ENCODE results near the gene OR5A2.
"Not testable (repeated sequence)": the region's sequence is repeated elsewhere in the genome, so short reads cannot be mapped to it uniquely, and the experiment has no call there.

GRCh38 chr11:59445624-59446023 is 19.4 kb upstream of the OR5A2 start:
- TF ChIP-seq CTCF (IDR thresholded peaks at IDR 0.05); HMGXB4 (CRISPR knock-in tag; IDR thresholded peaks at IDR 0.05; ENCODE audit: borderline replicate concordance); REST (IDR thresholded peaks at IDR 0.05); RFX5 (IDR thresholded peaks at IDR 0.05); NPAS2 (CRISPR knock-in tag; IDR thresholded peaks at IDR 0.05; ENCODE audit: borderline replicate concordance); USF2 (IDR thresholded peaks at IDR 0.05); EP300 (IDR thresholded peaks at IDR 0.05); NFE2L2 (conservative IDR thresholded peaks at IDR 0.05; ENCODE audit: low read length); POLR2A (IDR thresholded peaks at IDR 0.05; ENCODE audit: low read length); MAX (IDR thresholded peaks at IDR 0.05); CHD4 (IDR thresholded peaks at IDR 0.05; ENCODE audit: borderline replicate concordance): not testable (repeated sequence)

All from A549 (cell line).